ENCODE data around the gene TMEM107.

TMEM107 gene

GRCh38 chr17:8153525-8153956, 22.6 kb downstream of the TMEM107 start:
- DNase-seq: peak; percentile 63 to 96 (median 66)
- intact Hi-C loops (cut with DNase I): no loop called here

GRCh38 chr17:8153031-8153451, 23.1 kb downstream of the TMEM107 start:
- peak in 1 of 10 donors; percentile 50 for DNase-seq
- intact Hi-C loops (cut with DNase I): no loop called here

GRCh38 chr17:8152112-8152775, 23.9 kb downstream of the TMEM107 start, which contains the start of gene PER1:
Gene PER1 (minus strand): TSS chr17:8152404. CDS start chr17:8150706, 1,698 bp downstream.
- peak; percentile 91 to 99 (median 97) for DNase-seq
- intact Hi-C loops (cut with DNase I): no loop called here

DNA sequence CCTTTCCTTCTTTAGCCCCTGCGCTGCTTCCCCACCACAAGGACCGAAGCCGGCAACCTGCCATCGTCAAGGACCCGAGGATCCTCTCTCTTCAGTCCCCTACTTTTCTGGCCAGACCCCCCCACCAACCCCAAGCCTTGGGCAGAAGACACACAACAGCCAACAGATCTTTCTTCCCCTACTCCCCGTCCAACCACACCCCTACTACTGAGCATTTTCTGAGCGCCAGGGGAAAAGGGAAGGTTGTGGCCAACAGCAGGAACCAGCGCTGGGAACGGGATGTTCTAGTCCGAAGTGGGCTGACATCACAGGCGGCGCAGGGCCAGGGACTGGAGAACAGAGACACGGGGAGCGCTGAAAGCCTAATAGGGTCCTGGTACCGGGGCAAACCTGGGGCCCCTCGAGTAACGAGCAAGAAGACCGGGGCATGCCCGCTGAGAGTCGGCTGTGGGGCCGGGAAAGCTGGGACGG, 24.5 kb downstream of the TMEM107 start:
- intact Hi-C loops (cut with DNase I): no loop called here
- peak in 9 of 10 donors; percentile 55 to 94 (median 77) for DNase-seq

DNA sequence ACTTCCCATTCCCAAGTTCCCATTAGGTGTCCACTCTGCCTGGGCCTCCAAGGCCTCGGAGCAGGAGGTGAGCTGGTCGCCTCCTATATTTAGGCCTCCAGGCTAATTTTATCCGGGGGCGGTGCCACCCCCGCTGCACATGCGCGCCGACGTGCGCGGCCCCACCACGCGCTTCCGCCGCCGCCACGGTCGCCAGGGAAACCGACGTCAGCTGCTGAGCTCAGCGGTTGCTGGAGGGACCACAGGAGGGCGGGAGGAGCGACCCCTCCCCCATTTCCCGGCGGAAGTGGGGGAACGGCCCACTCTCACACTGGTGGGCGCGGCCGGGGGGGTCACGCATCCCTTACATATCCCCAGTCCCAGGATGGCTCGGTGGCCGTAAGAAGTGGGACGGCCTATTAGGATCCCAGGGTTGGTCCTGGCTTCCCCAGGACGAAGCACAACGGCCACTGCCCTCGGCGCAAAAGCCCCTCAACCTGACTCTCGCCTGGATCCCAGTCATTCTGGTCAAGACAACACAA, 25.0 kb downstream of the TMEM107 start:
- DNase-seq: peak; percentile 75 to 98 (median 86)
- intact Hi-C loops (cut with DNase I): no loop called here

GRCh38 chr17:8150194-8151119, 25.7 kb downstream of the TMEM107 start:
- peak in 2 of 10 donors; percentile 60 to 61 for DNase-seq
- intact Hi-C loops (cut with DNase I): no loop called here

DNA sequence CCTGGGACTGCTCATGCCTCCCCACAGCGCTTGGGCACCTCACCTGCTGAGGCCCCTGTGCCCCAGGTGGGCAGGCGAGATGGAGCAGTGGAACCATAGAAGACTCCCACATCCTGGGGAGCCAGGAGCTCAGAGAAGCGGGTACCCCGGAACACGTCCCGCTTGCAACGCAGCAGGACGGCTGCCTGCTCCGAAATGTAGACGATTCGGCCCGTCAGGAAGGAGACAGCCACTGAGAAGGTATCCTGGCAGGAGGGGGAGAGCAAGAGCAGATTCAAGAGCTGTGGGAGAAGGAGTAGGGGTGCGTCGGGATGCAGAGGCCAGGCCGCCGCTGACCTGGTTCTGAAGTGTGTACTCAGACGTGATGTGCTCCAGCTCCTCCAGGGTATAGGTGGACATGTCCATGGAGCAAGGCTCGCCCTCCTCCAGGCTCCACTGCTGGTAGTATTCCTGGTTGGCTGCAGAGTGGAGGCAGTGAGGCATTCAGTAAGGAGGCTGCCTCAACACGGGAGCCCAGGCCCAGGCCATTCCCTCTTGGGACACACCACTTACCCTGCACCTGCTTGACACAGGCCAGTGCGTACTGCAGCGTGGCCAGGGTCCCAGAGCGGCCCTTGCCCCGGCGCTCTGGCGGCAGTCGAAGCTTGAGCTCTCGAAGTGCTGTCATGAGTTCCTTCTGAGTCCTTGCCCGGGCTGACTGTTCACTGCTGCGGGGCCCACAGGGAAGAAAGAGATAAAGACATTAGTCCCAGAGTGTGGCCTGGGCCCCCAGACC, 26.6 kb downstream of the TMEM107 start:
- intact Hi-C loops (cut with DNase I): no loop called here
- peak in 2 of 10 donors; percentile 37 to 72 for DNase-seq

DNA sequence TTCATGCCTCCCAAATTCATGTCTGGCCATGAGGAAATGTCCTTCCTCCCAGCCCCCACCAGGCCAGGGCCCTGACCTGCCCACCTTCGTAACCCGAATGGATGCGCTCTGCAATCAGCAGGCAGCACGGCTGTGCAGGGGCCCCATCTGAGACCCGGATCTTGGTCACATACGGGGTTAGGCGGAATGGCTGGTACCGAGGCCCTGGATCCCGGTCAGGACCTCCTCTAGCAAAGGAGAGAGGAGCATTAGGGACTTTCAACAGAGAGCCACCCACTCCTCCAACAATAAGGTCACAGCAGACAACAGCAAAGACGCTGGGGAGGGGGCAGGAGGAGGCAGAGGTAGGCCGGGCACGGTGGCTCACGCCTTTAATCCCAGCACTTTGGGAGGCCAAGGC, 27.6 kb downstream of the TMEM107 start:
- peak in 2 of 10 donors; percentile 25 to 59 for DNase-seq
- intact Hi-C loops (cut with DNase I): no loop called here

DNA sequence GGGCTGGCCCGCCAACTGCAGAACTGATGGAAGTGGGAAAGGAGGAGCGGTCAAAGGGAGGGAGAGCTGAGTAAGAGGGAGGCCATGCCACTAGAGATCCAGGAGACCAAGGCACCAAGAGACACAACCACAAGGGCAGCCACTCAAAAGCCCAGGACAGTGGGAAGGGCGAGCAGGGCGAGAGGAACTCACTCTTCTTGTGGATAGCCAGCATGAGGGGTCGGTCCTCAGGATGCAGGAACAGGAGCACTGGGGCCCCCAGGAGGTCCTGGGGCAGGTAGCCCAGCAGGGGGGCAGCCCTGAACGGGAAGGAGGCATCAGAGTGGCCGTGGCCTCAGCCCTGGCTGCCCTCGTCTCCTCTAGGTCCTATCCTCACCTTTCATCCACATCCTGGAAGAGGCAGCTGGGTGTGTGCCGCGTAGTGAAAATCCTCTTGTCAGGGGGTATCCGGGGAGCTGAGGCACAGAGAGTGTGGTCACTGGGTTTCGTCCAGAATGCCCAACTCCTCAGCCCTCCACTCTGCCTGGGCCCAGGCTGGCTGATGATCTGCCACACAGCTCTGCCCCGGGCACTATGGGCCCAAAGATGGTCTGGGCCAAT, 28.3 kb downstream of the TMEM107 start:
- DNase-seq: peak in 2 of 10 donors; percentile 50 to 56
- intact Hi-C loops (cut with DNase I): no loop called here

DNA sequence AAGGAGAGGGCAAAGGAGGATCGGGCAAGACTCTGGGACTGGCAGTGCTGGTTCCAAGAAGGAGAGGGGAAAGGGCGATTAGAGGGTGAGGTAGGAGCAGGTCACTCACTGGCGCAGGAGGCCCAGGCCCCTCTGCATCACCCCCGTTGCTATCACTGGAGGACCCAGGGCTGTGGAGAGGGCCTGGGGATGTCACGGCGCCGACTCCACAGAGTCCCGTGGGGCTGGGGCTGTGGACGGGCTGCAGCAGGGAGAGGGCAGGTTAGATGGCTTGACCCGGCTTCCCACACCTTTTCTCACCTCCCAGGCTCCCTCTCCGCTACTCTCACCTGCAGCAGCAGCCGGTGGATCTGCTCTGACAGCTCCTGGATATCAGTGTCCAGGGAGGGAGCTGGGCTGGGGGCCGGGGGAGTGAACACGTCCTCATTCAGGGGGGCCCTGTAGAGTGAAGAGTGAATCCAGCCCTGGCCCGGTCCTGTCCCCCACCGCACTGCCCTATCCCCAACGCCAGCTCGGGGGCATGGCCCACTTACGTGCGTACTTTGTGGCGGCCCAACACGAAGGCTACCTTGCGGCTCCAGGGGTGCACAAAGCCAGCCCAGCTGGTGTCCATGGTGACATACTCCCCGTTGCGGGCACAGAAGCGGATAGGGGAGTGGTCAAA, 28.9 kb downstream of the TMEM107 start:
- intact Hi-C loops (cut with DNase I): no loop called here
- peak in 2 of 10 donors; percentile 57 to 72 for DNase-seq

GRCh38 chr17:8146381-8147140, 29.6 kb downstream of the TMEM107 start:
- intact Hi-C loops (cut with DNase I): no loop called here
- DNase-seq: peak in 2 of 10 donors; percentile 42 to 45

GRCh38 chr17:8145811-8146210, 30.4 kb downstream of the TMEM107 start:
- intact Hi-C loops (cut with DNase I): no loop called here
- peak in 3 of 10 donors; percentile 38 to 67 (median 61) for DNase-seq

DNA sequence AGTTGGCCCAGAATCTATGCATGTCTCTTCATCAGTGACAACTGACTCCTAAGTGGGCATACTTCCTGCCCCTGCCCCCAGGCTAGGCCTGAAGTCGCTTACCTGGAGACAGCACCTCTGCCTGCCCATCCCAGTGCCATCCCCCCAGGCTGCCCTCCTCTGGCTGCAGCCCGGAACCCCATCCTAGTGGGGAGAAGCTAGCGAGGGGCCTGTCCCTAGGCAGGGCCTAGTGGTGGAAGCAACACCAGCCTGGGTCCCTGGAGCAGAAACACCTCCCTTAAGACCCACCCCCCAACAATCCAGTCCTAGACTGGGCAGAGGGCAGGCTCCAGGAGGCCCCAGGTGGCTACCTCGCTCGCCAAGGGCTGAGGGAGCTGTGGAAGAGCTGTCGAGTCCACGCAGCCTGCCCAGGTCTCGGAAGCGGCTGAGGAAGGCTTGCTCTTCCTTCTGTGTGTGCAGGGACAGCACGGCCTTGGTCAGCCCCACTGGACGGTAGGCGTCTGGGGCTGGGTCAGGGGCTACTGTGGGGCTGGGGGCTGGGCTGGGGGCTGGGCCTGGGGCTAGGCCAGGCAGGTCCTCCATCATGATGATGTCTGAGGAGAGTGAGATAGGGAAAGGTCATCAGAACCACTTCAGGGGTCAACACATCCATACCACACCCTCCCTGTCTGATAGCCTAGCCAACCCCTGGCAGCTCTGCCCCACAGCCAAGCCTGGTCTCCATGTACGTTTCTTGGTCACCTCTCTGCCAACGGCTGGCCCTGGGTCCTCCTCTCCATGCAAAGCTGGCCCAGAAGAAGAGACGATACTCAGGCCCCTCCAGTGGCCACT, 31.6 kb downstream of the TMEM107 start:
- peak in 3 of 10 donors; percentile 53 to 66 (median 59) for DNase-seq
- intact Hi-C loops (cut with DNase I): no loop called here

- peak in 2 of 10 donors; percentile 47 to 76 for DNase-seq
- intact Hi-C loops (cut with DNase I): no loop called here
Measured at GRCh38 chr17:8143581-8144400, 32.4 kb downstream of the TMEM107 start.

- peak in 2 of 10 donors; percentile 50 to 62 for DNase-seq
- intact Hi-C loops (cut with DNase I): no loop called here
Measured at GRCh38 chr17:8142887-8143580, 33.1 kb downstream of the TMEM107 start.

Data from posterior cingulate gyrus (tissue), 11 donors.